Pons (tissue), 1 donor: Measurements from ENCODE around the gene CELSR3.
A peak's percentile ranks its signal among the peaks of the same experiment; 100 is the strongest.

Source experiments
- DNase-seq: peaks from one replicate; pipeline ENCODE4 v3.0.0-alpha.2; 2016; ENCODE audit warnings: low spot score

Gene CELSR3, protein sequence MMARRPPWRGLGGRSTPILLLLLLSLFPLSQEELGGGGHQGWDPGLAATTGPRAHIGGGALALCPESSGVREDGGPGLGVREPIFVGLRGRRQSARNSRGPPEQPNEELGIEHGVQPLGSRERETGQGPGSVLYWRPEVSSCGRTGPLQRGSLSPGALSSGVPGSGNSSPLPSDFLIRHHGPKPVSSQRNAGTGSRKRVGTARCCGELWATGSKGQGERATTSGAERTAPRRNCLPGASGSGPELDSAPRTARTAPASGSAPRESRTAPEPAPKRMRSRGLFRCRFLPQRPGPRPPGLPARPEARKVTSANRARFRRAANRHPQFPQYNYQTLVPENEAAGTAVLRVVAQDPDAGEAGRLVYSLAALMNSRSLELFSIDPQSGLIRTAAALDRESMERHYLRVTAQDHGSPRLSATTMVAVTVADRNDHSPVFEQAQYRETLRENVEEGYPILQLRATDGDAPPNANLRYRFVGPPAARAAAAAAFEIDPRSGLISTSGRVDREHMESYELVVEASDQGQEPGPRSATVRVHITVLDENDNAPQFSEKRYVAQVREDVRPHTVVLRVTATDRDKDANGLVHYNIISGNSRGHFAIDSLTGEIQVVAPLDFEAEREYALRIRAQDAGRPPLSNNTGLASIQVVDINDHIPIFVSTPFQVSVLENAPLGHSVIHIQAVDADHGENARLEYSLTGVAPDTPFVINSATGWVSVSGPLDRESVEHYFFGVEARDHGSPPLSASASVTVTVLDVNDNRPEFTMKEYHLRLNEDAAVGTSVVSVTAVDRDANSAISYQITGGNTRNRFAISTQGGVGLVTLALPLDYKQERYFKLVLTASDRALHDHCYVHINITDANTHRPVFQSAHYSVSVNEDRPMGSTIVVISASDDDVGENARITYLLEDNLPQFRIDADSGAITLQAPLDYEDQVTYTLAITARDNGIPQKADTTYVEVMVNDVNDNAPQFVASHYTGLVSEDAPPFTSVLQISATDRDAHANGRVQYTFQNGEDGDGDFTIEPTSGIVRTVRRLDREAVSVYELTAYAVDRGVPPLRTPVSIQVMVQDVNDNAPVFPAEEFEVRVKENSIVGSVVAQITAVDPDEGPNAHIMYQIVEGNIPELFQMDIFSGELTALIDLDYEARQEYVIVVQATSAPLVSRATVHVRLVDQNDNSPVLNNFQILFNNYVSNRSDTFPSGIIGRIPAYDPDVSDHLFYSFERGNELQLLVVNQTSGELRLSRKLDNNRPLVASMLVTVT (N-terminal part only)

DNA sequence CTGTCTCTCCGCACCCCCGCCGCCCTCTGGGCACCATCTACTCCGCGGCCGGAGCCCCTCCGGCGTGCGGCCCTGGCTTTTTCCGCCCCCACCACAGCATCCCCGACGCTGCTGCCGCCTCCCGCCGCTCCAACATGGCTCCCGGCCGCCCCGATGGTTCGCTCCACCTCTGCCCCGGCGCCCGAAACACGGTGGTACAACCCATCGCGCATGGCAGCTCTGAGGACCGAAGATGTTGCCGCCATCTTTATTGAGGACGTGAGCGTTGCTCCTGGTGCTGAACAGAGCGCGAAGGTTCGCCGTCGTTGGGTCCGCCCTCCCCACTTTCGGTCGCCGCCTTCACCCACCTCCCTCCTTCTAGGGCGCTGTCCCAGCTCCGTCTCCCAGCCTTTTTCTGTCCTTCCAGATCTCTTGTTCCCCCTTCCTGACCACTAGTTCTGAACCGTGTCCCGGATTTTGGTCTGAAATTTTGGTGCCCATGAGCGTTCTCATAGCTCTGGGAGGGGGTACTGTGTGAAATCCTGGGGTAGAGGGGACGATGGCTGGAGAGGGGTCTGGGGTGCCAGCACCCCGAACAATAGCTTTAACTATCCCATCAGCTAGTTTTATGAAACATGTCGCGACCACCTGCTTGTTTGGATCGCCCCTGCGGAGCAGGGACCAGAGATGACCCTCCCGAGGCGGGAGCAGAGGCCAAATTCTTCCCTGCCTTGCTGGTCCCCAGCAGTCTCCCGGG, at the start of gene CELSR3:
Gene CELSR3, minus strand, starts transcription at position 134 of the 736 bp plus-strand sequence. CDS start 252 bp downstream, outside the sequence.
- peak; percentile 77 for DNase-seq

- no peak for DNase-seq
These were observed 49.0 kb upstream of the CELSR3 start for GRCh38 chr3:48711727-48712126.

GRCh38 chr3:48709051-48709461, 46.4 kb upstream of the CELSR3 start:
- no peak for DNase-seq

DNA sequence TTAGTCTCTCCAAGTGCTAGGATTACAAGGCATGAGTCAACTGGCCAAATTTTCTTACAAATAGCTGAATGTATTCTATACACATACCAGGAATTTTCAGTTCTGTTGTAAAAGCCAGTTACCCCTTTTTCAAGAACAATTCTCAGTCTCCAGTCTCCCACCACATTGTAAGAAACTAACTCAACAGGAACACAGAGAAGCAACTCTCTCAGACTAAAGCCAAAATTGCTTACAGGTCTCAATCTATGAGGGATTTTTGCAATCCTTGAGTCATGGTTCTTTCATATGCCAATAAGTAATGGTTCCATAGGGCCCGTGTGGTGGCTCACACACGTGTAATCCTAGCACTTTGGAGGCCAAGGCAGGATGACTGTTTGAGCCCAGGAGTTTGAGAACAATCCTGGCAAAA, 45.8 kb upstream of the CELSR3 start:
- no peak for DNase-seq

DNA sequence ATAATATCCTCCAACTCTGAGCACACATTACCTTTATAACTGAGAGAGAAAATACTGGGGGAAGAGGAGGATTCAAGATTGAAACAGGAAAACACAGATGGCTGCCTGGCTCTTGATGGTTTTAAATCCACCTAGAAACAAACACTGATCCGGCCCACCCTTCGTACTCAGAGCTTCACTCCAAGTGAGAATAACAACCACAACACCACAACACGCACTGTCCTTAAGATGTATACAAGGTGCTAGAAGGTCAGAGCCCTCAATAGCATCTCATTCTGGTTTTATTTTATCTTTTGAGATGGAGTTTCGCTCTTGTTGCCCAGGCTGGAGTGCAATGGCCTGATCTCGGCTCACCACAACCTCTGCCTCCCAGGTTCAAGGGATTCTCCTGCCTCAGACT, 44.5 kb upstream of the CELSR3 start:
- DNase-seq, result no peak

DNA sequence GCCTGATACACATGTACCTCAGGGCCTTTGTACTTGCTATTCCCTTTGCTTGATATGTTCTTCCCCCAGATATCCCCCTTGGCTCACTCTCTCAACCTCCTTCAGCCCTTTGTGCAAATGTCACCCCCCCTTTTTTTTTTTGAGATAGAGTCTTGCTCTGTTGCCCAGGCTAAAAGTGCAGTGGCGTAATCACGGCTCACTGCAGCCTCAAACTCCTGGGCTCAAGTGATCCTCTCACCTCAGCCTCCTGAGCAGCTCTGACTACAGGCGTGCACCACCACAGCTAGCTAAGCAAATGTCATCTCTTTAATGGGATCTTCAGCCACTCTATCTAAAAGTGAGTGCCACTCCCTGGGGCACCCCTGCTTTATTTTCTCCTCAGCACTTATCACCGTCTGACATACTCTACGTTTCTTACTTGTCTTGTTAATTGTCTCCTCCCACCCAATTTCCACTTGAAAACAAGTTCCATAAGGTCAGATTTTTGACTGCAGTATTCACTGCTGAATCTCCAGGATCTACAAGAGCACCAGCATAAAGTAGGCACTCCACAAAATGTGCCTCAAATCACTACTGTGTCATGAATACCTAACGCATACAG, 39.7 kb upstream of the CELSR3 start:
- DNase-seq, result no peak

DNA sequence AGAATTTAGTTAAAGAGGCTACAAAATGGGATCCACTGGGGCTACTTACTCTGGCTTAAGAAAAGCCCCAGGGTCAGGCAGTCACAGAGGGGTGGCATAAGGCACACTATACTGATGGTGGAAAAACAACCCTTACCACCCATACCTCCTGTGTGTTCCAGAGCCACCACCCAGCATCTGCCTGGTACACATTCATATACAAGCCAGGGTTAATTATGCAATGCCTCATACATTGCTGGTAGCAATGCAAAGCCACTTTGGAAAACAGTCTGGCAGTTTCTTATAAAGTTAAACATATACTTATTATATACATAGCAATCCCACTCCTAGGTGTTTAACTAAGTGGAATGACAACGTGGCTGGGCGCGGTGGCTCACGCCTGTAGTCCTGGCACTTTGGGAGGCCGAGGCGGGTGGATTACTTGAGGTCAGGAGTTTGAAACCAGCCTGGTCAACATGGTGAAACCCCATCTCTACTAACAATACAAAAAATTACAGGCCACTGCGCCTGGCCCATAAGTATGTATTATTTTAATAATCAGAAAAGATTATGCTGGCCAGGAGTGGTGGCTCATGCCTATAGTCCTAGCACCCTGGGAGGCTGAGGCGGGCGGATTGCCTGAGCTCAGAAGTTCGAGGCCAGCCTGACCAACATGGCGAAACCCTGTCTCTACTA, 38.2 kb upstream of the CELSR3 start:
- no peak for DNase-seq

DNA sequence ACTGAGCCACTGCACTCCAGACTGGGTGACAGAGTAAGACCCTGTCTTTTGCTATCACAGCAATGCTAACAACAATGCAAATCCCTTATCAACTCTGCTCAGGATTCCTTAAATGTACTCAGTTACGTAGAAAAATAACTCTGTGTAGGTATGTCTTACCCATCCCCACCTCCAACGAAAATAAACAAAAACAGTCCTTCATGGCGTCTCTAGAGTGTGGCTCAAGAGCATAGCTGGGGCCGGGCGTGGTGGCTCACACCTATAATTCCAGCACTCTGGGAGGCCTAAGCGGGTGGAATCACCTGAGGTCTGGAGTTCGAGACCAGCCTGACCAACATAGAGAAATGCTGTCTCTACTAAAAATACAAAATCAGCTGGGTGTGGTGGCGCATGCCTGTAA, 36.2 kb upstream of the CELSR3 start:
- DNase-seq, result no peak

DNA sequence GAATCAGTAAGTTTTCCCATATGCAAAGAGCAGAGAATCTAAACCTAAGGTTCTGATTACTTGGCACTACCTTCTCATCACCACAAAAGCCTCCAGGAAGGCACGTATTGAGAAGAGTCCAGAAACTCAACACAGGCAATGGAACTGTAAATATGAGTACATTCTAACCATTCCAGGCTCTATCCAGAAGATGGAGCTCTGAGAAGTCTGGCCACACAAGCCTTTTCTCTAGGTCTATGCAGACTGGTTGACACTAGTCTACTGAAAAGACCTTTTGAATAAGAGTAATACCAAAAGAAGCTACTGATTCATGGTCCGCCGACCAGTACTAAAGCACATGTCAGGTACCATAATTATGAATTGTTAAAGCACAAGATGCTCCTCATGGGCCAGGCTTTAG, 35.3 kb upstream of the CELSR3 start:
- peak; percentile 47 for DNase-seq

GRCh38 chr3:48696601-48697000, 33.9 kb upstream of the CELSR3 start:
- peak; percentile 40 for DNase-seq

DNA sequence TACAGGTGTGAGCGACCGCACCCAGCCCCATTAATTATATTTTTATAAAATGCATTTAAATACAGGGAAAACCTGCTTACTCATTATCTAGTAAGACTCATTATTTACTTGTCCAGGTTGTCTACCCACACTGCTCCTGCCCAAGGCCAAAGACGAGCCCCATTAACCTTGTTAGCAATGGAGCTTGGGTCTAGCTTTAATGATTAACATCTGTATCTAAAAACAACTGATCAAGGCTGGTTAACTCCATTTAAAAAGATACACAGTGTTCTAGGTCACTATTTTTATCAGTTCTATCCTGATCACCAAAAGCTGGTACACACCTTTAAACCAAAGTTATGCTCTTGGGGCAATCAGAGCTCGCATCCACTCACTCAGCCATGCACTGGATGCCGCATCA, 33.5 kb upstream of the CELSR3 start:
- DNase-seq, result no peak

DNA sequence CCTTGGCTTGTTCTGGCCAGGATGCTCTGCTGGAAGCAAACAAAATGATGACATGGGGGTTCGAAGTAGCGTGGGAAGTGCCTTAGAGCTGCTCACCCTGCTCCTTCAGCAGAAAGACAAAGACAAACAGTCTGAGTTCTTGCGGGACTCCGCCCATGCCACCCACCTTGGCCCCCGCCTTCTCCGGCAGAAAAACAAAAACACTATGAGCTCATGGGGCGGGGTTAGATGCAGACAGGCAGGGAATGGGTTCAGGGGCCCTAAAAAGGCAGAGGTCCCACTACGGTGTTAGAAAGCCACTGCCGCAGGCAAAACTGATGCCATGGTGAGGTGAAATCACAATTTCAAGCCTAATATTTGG, 32.7 kb upstream of the CELSR3 start:
- DNase-seq, result no peak

- peak; percentile 80 for DNase-seq
These were observed 32.1 kb upstream of the CELSR3 start for GRCh38 chr3:48694610-48695392.

DNA sequence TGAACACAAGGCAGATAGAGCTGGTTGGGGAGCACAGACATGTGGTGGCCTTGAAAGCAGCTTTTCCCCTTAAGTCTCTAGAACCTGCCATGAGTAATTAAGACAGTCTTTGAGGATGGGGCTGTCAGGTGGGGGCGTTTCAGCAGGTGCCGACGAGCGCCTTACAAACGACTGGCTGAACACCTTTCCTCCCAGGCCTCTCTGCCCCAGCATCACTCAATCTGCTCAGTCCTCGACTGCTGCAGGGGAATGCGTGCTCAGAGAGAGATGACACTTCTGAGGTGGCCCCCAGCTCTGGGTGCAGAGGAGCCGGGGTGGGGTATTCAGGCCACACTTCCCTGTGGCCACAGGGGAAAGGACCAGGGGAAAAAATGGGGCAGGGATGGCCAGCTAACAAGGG, 31.1 kb upstream of the CELSR3 start:
- no peak for DNase-seq

GRCh38 chr3:48692551-48692950, 29.9 kb upstream of the CELSR3 start:
- peak; percentile 51 for DNase-seq

DNA sequence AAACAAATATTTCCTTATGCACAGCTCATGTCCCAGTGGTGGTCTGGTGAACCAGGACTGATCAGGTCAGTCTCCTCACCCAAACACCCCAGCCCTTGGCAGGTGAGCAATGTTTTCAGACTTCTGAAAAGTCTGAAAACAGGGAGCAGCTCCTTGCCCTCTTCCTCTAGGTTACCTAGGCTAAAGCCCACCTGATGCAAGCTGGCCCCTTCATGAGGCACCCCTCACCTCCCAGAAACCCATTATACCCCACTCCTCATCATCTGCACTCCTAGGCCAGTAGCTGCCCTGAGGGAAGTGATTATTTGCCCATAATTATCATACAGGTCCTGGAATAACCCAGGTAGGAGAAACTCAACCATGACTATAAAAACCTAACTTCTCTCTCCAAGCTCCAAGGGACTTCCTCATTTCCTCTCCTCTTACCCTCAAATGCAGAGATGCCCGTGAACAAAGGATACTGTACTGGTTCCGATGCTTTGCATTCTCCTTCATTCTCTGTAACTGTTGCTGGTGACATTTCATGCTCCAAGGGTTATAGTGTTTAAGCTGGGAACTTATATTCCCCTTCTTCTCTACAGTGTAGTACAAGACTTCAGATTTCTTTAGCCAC, 28.3 kb upstream of the CELSR3 start:
- no peak for DNase-seq

- no peak for DNase-seq
These were observed 26.7 kb upstream of the CELSR3 start for GRCh38 chr3:48689384-48689783.

DNA sequence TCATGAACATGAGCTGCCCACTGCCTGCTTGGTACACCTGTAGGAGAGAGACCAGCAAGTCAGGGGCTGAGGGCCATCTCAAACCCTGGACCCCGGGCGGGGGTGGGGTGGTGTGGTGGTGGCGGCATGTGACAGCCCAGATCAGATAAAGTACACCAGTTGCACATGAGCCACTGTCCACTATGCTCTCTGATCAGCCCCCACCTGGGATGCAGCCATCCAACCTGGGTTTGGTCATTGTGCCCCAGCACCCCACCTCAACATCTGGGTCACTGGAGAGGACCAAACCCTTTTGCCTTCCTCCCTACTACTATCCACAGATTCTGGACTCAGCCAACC, 26.0 kb upstream of the CELSR3 start:
- no peak for DNase-seq

GRCh38 chr3:48688032-48688736, 25.5 kb upstream of the CELSR3 start:
- no peak for DNase-seq
